Astrocyte (in vitro differentiated cells and primary cell): Measurements from ENCODE around the gene TYRP1. TPM values are rescaled to one million over a fixed set of nuclear protein-coding genes. Genes with fewer than 3 reads are reported as not detected.

Experiments used
- DNase-seq: peaks from one replicate; pipeline ENCODE4 v3.0.0-alpha.2; 2010; ENCODE audit warnings: low read depth
- FAIRE-seq: peaks from 2 replicates; lab custom pipeline; 2011; peaks lifted over from hg19 to GRCh38; lab: Jason Lieb, UNC
- H2AFZ ChIP-seq: 2 replicates; pipeline ENCODE4 v1.6.0; 2012; ENCODE audit warnings: low read depth, low read length, inconsistent platforms
- H3K27ac ChIP-seq: 2 replicates; pipeline ENCODE4 v1.5.1; 2011; ENCODE audit warnings: low read depth, low read length, inconsistent platforms
- H3K27me3 ChIP-seq: 2 replicates; pipeline ENCODE4 v1.6.0; 2011; ENCODE audit warnings: low read length, inconsistent platforms; ENCODE audit not compliant: insufficient read depth
- H3K36me3 ChIP-seq: 2 replicates; pipeline ENCODE4 v1.5.1; 2011; ENCODE audit warnings: low read length, inconsistent platforms; ENCODE audit not compliant: insufficient read depth
- H3K4me1 ChIP-seq: 2 replicates; pipeline ENCODE4 v1.5.1; 2011; ENCODE audit warnings: low read length, inconsistent platforms; ENCODE audit not compliant: insufficient read depth
- H3K4me2 ChIP-seq: 2 replicates; pipeline ENCODE4 v1.6.0; 2012; ENCODE audit warnings: low read length, inconsistent platforms
- H3K4me3 ChIP-seq: 2 replicates; pipeline ENCODE4 v1.5.1; 2011; ENCODE audit warnings: low read depth, mild to moderate bottlenecking, low read length, inconsistent platforms; ENCODE audit not compliant: insufficient read depth
- H3K79me2 ChIP-seq: 2 replicates; pipeline ENCODE4 v1.6.0; 2012; ENCODE audit warnings: mild to moderate bottlenecking, low read length, inconsistent platforms; ENCODE audit not compliant: insufficient read depth
- H3K9ac ChIP-seq: 2 replicates; pipeline ENCODE4 v1.6.0; 2012; ENCODE audit warnings: mild to moderate bottlenecking, low read length, inconsistent platforms
- H3K9me3 ChIP-seq: 2 replicates; pipeline ENCODE4 v1.5.1; 2012; ENCODE audit warnings: low read depth, mild to moderate bottlenecking, low read length, inconsistent platforms; ENCODE audit not compliant: insufficient read depth
- H4K20me1 ChIP-seq: 2 replicates; pipeline ENCODE4 v1.6.0; 2012; ENCODE audit warnings: low read length, inconsistent platforms; ENCODE audit not compliant: insufficient read depth
- H3K27ac Mint-ChIP-seq: one replicate; pipeline ENCODE4 v1.8.0; 2021; ENCODE audit warnings: mild to moderate bottlenecking, mixed read lengths; ENCODE audit not compliant: unreplicated experiment
- H3K27me3 Mint-ChIP-seq: one replicate; pipeline ENCODE4 v1.8.0; 2021; ENCODE audit warnings: low read depth, mixed read lengths; ENCODE audit not compliant: unreplicated experiment
- H3K36me3 Mint-ChIP-seq: one replicate; pipeline ENCODE4 v1.8.0; 2021; ENCODE audit warnings: low read depth, mixed read lengths; ENCODE audit not compliant: unreplicated experiment
- H3K4me1 Mint-ChIP-seq: one replicate; pipeline ENCODE4 v1.8.0; 2021; ENCODE audit warnings: low read depth, mixed read lengths; ENCODE audit not compliant: unreplicated experiment
- H3K4me3 Mint-ChIP-seq: one replicate; pipeline ENCODE4 v1.8.0; 2021; ENCODE audit warnings: mild to moderate bottlenecking, moderate library complexity, mixed read lengths; ENCODE audit not compliant: unreplicated experiment
- H3K9me3 Mint-ChIP-seq: one replicate; pipeline ENCODE4 v1.8.0; 2021; ENCODE audit warnings: mild to moderate bottlenecking, mixed read lengths; ENCODE audit not compliant: unreplicated experiment
- EZH2 ChIP-seq: IDR thresholded peaks from 2 replicates; pipeline ENCODE4 v1.6.1; 2012; ENCODE audit warnings: mild to moderate bottlenecking, low read length, inconsistent platforms; ENCODE audit not compliant: insufficient read depth
- total RNA-seq: library from RNA; stranded (reverse); gene quantifications from 2 replicates; pipeline ENCODE4 v1.2.1, GENCODE V29; 2021
- TF ChIP-seq, protein P1 (sequence below): IDR thresholded peaks from 2 replicates; pipeline ENCODE4 v1.5.1; 2011; ENCODE audit warnings: low read depth, mild to moderate bottlenecking, inconsistent platforms, low read length, moderate library complexity; ENCODE audit not compliant: insufficient read depth

TYRP1 gene
- total RNA-seq, 1 donor from 2014 or later, result 0.73 TPM

GRCh38 chr9:12715268-12715667, 22.1 kb downstream of the TYRP1 start:
- Histone ChIP-seq H2AFZ (no peak overlapping the region), H3K27me3 (no peaks in the 10 kb centered on the region), H3K4me3 (no peak overlapping the region), H4K20me1 (no peaks in the 10 kb centered on the region), H3K4me2 (no peak overlapping the region), H3K4me1 (peaks cover 12% of the 10 kb centered on the region), H3K36me3 (no peaks in the 10 kb centered on the region), H3K9ac (no peak overlapping the region), H3K9me3 (no peaks in the 10 kb centered on the region), H3K27ac (no peak overlapping the region), H3K79me2 (no peaks in the 10 kb centered on the region)
- TF ChIP-seq, protein P1, sequence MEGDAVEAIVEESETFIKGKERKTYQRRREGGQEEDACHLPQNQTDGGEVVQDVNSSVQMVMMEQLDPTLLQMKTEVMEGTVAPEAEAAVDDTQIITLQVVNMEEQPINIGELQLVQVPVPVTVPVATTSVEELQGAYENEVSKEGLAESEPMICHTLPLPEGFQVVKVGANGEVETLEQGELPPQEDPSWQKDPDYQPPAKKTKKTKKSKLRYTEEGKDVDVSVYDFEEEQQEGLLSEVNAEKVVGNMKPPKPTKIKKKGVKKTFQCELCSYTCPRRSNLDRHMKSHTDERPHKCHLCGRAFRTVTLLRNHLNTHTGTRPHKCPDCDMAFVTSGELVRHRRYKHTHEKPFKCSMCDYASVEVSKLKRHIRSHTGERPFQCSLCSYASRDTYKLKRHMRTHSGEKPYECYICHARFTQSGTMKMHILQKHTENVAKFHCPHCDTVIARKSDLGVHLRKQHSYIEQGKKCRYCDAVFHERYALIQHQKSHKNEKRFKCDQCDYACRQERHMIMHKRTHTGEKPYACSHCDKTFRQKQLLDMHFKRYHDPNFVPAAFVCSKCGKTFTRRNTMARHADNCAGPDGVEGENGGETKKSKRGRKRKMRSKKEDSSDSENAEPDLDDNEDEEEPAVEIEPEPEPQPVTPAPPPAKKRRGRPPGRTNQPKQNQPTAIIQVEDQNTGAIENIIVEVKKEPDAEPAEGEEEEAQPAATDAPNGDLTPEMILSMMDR, result no peak
- TF ChIP-seq EZH2, result no peak
- Mint-ChIP-seq H3K4me1 (peaks cover 21% of the 10 kb centered on the region), H3K27ac (no peak overlapping the region), H3K4me3 (no peak overlapping the region), H3K9me3 (no peaks in the 10 kb centered on the region), H3K36me3 (no peaks in the 10 kb centered on the region), H3K27me3 (no peaks in the 10 kb centered on the region)
- no peak for FAIRE-seq
- DNase-seq, result no peak

DNA sequence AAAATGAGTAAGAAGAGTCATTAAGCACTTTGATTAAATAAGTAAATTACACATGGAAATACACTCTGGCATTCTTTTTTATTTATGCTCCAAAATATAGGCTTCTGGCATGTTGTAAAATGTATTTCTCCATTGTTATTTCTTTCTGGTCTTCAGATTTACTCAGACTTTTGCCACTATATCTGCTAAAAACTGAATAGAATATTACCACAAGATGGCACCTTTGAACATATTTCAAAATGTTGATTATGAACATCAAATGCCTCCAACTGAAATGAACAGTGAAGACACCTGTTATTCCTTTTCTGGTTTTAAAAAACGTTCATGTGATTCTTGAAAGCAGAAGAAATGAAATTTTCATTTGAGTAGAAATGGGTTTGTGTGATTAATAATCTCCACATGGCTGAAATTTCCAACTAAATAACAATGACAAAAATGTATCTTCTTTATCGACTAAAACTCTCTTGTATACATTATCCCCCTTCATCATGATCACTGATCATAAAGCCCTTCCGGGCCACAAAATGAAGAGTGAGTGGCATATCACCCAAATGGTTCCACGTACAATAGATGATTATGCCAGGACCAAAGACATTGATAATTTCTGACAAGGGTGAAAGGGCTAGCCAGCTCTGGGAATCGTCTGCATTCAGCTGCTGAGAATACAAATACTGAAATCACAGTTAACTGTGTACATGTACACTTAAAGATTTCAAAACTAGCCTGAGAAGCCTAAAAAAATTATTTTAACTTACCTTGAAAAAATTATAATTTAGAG, 23.8 kb downstream of the TYRP1 start:
- H3K9me3 Mint-ChIP-seq, result no peaks in the 10 kb centered on the region

More for the DNA sequence above, 23.8 kb downstream of the TYRP1 start:
- Histone ChIP-seq H3K27me3 (no peaks in the 10 kb centered on the region), H3K9ac (no peak overlapping the region), H3K36me3 (no peaks in the 10 kb centered on the region), H3K79me2 (no peaks in the 10 kb centered on the region), H3K4me2 (no peak overlapping the region), H4K20me1 (no peaks in the 10 kb centered on the region), H2AFZ (no peak overlapping the region), H3K9me3 (no peaks in the 10 kb centered on the region), H3K4me3 (no peak overlapping the region), H3K27ac (no peak overlapping the region), H3K4me1 (peaks cover 12% of the 10 kb centered on the region)
- no peak overlapping the region for H3K4me3 Mint-ChIP-seq
- FAIRE-seq (peak; percentile 9), DNase-seq (no peak)
- no peaks in the 10 kb centered on the region for H3K36me3 Mint-ChIP-seq
- H3K27ac Mint-ChIP-seq, result no peak overlapping the region
- TF ChIP-seq, protein P1, result no peak
- no peak for TF ChIP-seq EZH2
- no peaks in the 10 kb centered on the region for H3K27me3 Mint-ChIP-seq
- peaks cover 26% of the 10 kb centered on the region for H3K4me1 Mint-ChIP-seq
